Fibroblast of lung (primary cell): Measurements from ENCODE around the gene DHX16. TPM values are rescaled to one million over a fixed set of nuclear protein-coding genes. Genes with fewer than 3 reads are reported as not detected.

Experiments
- DNase-seq, 2 donors: peaks; one replicate each; pipeline versions ENCODE4 v3.0.0 to v3.0.0-alpha.2; 2010; ENCODE audit warnings: low read depth in 2 of 2
- H2AFZ ChIP-seq: 2 replicates; pipeline ENCODE4 v1.5.1; 2012; ENCODE audit warnings: low read length, control low read depth, inconsistent platforms
- H3K27ac ChIP-seq: 2 replicates; pipeline ENCODE4 v1.5.1; 2011; ENCODE audit warnings: low read length, control low read depth; ENCODE audit not compliant: insufficient read depth
- H3K27me3 ChIP-seq: 2 replicates; pipeline ENCODE4 v1.5.1; 2011; ENCODE audit warnings: mild to moderate bottlenecking, low read length; ENCODE audit not compliant: control insufficient read depth, insufficient read depth
- H3K36me3 ChIP-seq: 2 replicates; pipeline ENCODE4 v1.5.1; 2011; ENCODE audit warnings: low read length; ENCODE audit not compliant: control insufficient read depth, insufficient read depth
- H3K4me1 ChIP-seq: 2 replicates; pipeline ENCODE4 v1.5.1; 2011; ENCODE audit warnings: low read length; ENCODE audit not compliant: control insufficient read depth, insufficient read depth; ENCODE audit errors: extremely low read depth
- H3K4me2 ChIP-seq: 2 replicates; pipeline ENCODE4 v1.5.1; 2011; ENCODE audit warnings: low read length, control low read depth; ENCODE audit not compliant: insufficient read depth; ENCODE audit errors: extremely low read depth
- H3K4me3 ChIP-seq, 4 experiments: fragments of 200-600 bp in 1 of 4; sonication (generic) in 1 of 4; replicated peaks in 1 of 4; 2 replicates each; pipeline ENCODE4 v1.5.1; 2011 to 2016; ENCODE audit warnings: low read length in 4 of 4, low read depth in 3 of 4, mild to moderate bottlenecking in 3 of 4, control low read depth in 2 of 4, inconsistent platforms in 1 of 4, mixed read lengths in 1 of 4; ENCODE audit not compliant: insufficient read depth in 1 of 4; ENCODE audit errors: control extremely low read depth in 1 of 4
- H3K79me2 ChIP-seq: 2 replicates; pipeline ENCODE4 v1.5.1; 2012; ENCODE audit warnings: mild to moderate bottlenecking, low read length, inconsistent platforms; ENCODE audit not compliant: control insufficient read depth, insufficient read depth
- H3K9ac ChIP-seq: 2 replicates; pipeline ENCODE4 v1.5.1; 2011; ENCODE audit warnings: mild to moderate bottlenecking, low read length, control low read depth; ENCODE audit not compliant: insufficient read depth
- H3K9me3 ChIP-seq: 2 replicates; pipeline ENCODE4 v1.5.1; 2012; ENCODE audit warnings: low read depth, low read length; ENCODE audit not compliant: control insufficient read depth, insufficient read depth
- H4K20me1 ChIP-seq: 2 replicates; pipeline ENCODE4 v1.5.1; 2011; ENCODE audit warnings: low read length; ENCODE audit not compliant: control insufficient read depth, insufficient read depth; ENCODE audit errors: extremely low read depth
- EZH2 ChIP-seq: IDR thresholded peaks from 2 replicates; pipeline ENCODE4 v1.5.1; 2012; ENCODE audit warnings: low read length, control low read depth, mild to moderate bottlenecking; ENCODE audit errors: missing control alignments
- polyA plus RNA-seq, 2 donors: library from polyadenylated mRNA; depleted of rRNA in 1 of 2; stranded (reverse) in 1 of 2; unstranded in 1 of 2; fragments of >200 nt; gene quantifications; 2 replicates each; pipeline ENCODE4 v1.2.1, GENCODE V29; 2011 to 2012; ENCODE audit warnings: missing spikeins in 1 of 2
- total RNA-seq: library from RNA; depleted of rRNA; stranded (reverse); fragments of >200 nt; gene quantifications from 2 replicates; pipeline ENCODE4 v1.2.1, GENCODE V29; 2014
- TF ChIP-seq, protein P1 (sequence below), 2 donors: IDR thresholded peaks in 1 of 2; conservative IDR thresholded peaks in 1 of 2; 1 replicate in 1 of 2; 2 replicates in 1 of 2; pipeline ENCODE4 v1.5.1; 2011 to 2012; ENCODE audit warnings: low read length in 2 of 2, control low read depth in 1 of 2, inconsistent platforms in 1 of 2, low read depth in 1 of 2, mild to moderate bottlenecking in 1 of 2

The DHX16 gene
- total and polyA plus RNA-seq, 2 donors (not counting 1 experiment from before 2014, with no cell fraction given): 22.5 to 34.8 TPM

DNA sequence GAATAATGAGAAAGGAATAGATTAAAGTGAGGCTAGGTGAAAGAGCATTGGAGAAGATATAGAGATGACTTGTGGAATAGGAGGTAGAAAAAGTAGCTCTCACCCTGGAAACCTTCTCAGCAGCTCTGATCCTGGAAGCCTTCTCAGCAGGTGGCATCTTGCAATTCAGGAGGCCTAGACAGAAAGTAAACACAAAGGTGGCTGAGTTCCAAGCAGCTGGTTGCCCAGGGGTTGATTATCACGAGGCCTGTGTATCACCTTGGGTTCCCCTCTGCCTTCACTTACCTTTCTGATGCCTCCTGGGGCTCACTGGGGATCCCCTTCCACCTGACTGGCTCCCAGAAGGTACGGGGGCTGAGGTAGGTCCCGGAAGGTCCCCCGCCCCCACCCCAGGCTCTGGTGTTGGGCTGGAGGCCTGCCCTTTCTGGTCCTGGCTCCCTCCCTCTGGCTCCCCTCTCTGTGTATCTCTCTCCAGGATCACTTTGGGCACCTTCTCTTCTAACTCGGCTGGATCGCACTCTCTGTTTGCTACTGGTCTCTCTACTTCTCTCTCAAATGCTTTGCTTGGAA lies 34.6 kb upstream of the DHX16 start:
- Histone ChIP-seq H3K27ac (no peak overlapping the region), H2AFZ (no peak overlapping the region), H3K79me2 (no peaks in the 10 kb centered on the region), H3K27me3 (no peaks in the 10 kb centered on the region), H3K4me2 (no peak overlapping the region), H3K9ac (no peak overlapping the region), H3K4me1 (no peaks in the 10 kb centered on the region), H3K4me3 (no peak overlapping the region), H4K20me1 (no peaks in the 10 kb centered on the region), H3K9me3 (no peaks in the 10 kb centered on the region), H3K36me3 (peaks cover 5% of the 10 kb centered on the region)
- no peak for DNase-seq
- TF ChIP-seq EZH2: no peak
- TF ChIP-seq, protein P1, sequence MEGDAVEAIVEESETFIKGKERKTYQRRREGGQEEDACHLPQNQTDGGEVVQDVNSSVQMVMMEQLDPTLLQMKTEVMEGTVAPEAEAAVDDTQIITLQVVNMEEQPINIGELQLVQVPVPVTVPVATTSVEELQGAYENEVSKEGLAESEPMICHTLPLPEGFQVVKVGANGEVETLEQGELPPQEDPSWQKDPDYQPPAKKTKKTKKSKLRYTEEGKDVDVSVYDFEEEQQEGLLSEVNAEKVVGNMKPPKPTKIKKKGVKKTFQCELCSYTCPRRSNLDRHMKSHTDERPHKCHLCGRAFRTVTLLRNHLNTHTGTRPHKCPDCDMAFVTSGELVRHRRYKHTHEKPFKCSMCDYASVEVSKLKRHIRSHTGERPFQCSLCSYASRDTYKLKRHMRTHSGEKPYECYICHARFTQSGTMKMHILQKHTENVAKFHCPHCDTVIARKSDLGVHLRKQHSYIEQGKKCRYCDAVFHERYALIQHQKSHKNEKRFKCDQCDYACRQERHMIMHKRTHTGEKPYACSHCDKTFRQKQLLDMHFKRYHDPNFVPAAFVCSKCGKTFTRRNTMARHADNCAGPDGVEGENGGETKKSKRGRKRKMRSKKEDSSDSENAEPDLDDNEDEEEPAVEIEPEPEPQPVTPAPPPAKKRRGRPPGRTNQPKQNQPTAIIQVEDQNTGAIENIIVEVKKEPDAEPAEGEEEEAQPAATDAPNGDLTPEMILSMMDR (conservative IDR thresholded peaks at IDR 0.05 in 1 of 2, IDR thresholded peaks at IDR 0.05 in 1 of 2; ENCODE audit: low read depth in 1 of 2, low read length in 2 of 2): no peak

DNA sequence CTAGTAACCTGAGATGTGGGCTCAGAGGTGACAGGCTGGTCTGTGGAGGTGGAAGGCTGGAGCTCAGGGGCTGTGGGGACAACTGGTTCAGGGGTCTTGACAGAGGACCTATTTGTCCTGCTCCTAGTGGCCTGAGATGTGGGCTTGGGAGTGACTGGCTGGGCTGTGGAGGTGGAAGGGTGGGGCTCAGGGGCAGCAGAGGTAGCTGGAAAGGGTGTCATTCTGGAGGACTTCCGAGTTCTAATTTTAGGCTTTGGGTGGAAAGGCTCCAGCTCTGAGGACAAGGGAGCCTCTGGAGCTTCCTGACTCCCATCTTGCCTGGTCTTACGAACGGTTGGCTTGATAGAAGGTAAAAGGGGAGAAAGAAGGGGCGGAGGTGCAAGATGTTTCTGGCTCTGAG lies 32.8 kb upstream of the DHX16 start:
- H4K20me1 ChIP-seq: no peaks in the 10 kb centered on the region
- no peak overlapping the region for H3K9ac ChIP-seq
- H3K9me3 ChIP-seq: no peaks in the 10 kb centered on the region
- no peak overlapping the region for H3K27ac ChIP-seq
- no peak overlapping the region for H3K4me2 ChIP-seq
- H2AFZ ChIP-seq: no peak overlapping the region
- H3K4me3 ChIP-seq: no peak overlapping the region
- H3K27me3 ChIP-seq: no peaks in the 10 kb centered on the region
- H3K79me2 ChIP-seq: no peaks in the 10 kb centered on the region
- no peaks in the 10 kb centered on the region for H3K36me3 ChIP-seq
- no peak for DNase-seq
- H3K4me1 ChIP-seq: no peaks in the 10 kb centered on the region
- no peak for TF ChIP-seq EZH2
- TF ChIP-seq, protein P1 (conservative IDR thresholded peaks at IDR 0.05 in 1 of 2, IDR thresholded peaks at IDR 0.05 in 1 of 2; ENCODE audit: low read depth in 1 of 2, low read length in 2 of 2): no peak

DNA sequence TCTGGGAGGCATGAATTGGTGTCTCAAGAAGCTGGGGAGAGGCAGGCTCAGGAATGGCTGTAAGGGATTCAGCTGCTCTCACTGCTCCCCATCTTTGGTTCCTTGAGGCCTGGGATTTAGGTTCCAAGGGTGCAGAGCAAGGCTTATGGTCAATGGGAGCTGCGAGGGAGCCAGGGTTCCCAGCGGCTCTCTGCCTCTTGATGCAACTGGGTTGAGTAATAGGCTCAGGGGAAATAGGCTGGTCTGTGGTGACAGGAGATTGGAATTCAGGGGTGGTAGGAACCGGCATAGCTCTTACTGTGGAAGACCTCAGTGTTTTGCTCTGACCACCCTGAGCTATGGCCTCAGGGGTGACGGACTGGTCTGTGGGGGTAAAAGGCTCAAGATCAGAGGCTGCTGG lies 31.0 kb upstream of the DHX16 start:
- Histone ChIP-seq H3K79me2 (no peaks in the 10 kb centered on the region), H3K4me2 (no peak overlapping the region), H3K4me1 (no peaks in the 10 kb centered on the region), H3K27me3 (no peaks in the 10 kb centered on the region), H3K36me3 (peaks cover 3% of the 10 kb centered on the region), H2AFZ (no peak overlapping the region), H3K9ac (no peak overlapping the region), H3K9me3 (no peaks in the 10 kb centered on the region), H3K4me3 (no peak overlapping the region), H3K27ac (no peak overlapping the region), H4K20me1 (no peaks in the 10 kb centered on the region)
- no peak for TF ChIP-seq EZH2
- TF ChIP-seq, protein P1 (conservative IDR thresholded peaks at IDR 0.05 in 1 of 2, IDR thresholded peaks at IDR 0.05 in 1 of 2; ENCODE audit: low read depth in 1 of 2, low read length in 2 of 2): no peak
- DNase-seq: no peak
